NK-92 treated with Interleukin-12 subunit alpha and Interleukin-12 subunit beta, amount 100 ng/mL, for 24 hours (cell line): ENCODE data around the gene ELMO1.

ENCODE experiments used
- DNase-seq: peaks from one replicate; lab custom pipeline; 2025; lab: John Stamatoyannopoulos, UW

Gene ELMO1

GRCh38 chr7:37267251-37267650 lies 181.4 kb downstream of the ELMO1 start:
- no peak for DNase-seq

- no peak for DNase-seq
Measured at GRCh38 chr7:37265876-37266275, 182.8 kb downstream of the ELMO1 start.

- DNase-seq: no peak
Measured at GRCh38 chr7:37265006-37265405, 183.7 kb downstream of the ELMO1 start.

GRCh38 chr7:37262181-37262580 lies 186.5 kb downstream of the ELMO1 start:
- DNase-seq: no peak

GRCh38 chr7:37259319-37259821 lies 189.3 kb downstream of the ELMO1 start:
- DNase-seq: no peak

- no peak for DNase-seq
Measured at GRCh38 chr7:37256631-37257030, 192.0 kb downstream of the ELMO1 start.

GRCh38 chr7:37255327-37255944 lies 193.2 kb downstream of the ELMO1 start:
- DNase-seq: no peak

- no peak for DNase-seq
Measured at GRCh38 chr7:37251222-37251621, 197.4 kb downstream of the ELMO1 start.

GRCh38 chr7:37249240-37249639 lies 199.4 kb downstream of the ELMO1 start:
- no peak for DNase-seq

GRCh38 chr7:37248396-37248861 lies 200.2 kb downstream of the ELMO1 start:
- no peak for DNase-seq

- no peak for DNase-seq
Measured at GRCh38 chr7:37247861-37248260, 200.8 kb downstream of the ELMO1 start.

GRCh38 chr7:37245590-37245989 lies 203.1 kb downstream of the ELMO1 start:
- DNase-seq: no peak

- DNase-seq: no peak
Measured at GRCh38 chr7:37236906-37237305, 211.8 kb downstream of the ELMO1 start.

GRCh38 chr7:37235813-37236212 lies 212.9 kb downstream of the ELMO1 start:
- no peak for DNase-seq

GRCh38 chr7:37234928-37235327 lies 213.7 kb downstream of the ELMO1 start:
- no peak for DNase-seq

GRCh38 chr7:37234334-37234733 lies 214.3 kb downstream of the ELMO1 start:
- no peak for DNase-seq

GRCh38 chr7:37231613-37232012 lies 217.1 kb downstream of the ELMO1 start:
- DNase-seq: no peak

- no peak for DNase-seq
Measured at GRCh38 chr7:37230221-37230620, 218.4 kb downstream of the ELMO1 start.

GRCh38 chr7:37229381-37229780 lies 219.3 kb downstream of the ELMO1 start:
- no peak for DNase-seq

GRCh38 chr7:37225285-37225969 lies 223.2 kb downstream of the ELMO1 start:
- no peak for DNase-seq

GRCh38 chr7:37224746-37225145 lies 223.9 kb downstream of the ELMO1 start:
- no peak for DNase-seq

- no peak for DNase-seq
Measured at GRCh38 chr7:37220664-37221063, 228.0 kb downstream of the ELMO1 start.

- no peak for DNase-seq
Measured at GRCh38 chr7:37218956-37219355, 229.7 kb downstream of the ELMO1 start.

- no peak for DNase-seq
Measured at GRCh38 chr7:37216923-37217322, 231.7 kb downstream of the ELMO1 start.
